ENCODE data around the gene VAMP2.
A peak's percentile ranks its signal among the peaks of the same experiment; 100 is the strongest.

Gene VAMP2

DNA sequence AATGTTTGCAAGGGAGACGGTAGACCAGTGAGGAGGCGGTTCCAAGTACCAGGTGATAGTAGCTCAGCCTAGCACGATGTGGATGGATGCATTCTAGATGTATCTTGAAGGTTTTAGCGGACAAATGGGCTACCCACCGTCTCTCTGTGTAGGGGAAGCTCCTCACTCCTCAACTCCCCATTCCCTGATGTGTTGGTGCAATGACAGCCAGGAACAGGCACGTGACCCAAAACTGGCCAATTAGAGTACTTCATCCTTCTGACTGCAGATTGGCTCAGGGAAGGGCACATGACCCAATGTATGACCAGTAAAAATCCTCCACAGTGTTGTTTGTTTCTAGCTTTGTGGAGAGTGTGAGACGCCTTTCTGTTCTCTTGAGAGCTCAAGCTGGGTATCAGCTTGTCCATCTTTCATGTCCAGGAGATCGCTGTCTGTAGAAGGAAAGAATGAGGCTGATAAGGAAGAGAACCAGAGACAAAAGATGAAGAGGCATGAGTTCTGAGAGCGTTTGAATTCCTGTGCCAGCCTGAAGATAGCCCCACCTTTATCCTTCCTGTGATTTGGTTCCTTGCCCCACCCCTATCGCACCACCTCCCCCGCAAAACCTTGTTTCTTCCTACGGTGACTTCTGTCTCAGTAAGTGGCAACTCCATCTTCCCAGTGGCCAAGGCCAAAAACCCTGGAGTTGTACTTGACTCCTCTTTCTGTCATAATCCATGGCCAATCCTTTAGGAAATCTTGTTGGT, 29.5 kb upstream of the VAMP2 start (continued):
- TF ChIP-seq ZNF157 (tag by site-specific recombination; IDR thresholded peaks at IDR 0.05) (no peak), ZNF132 (tag by site-specific recombination; IDR thresholded peaks at IDR 0.05; ENCODE audit: borderline replicate concordance) (no peak), SETDB1 (IDR thresholded peaks at IDR 0.05; ENCODE audit: insufficient read length, low read length) (no peak), ZNF76 (tag by site-specific recombination; IDR thresholded peaks at IDR 0.05; ENCODE audit: borderline replicate concordance, low read depth) (no peak), ZNF560 (tag by site-specific recombination; IDR thresholded peaks at IDR 0.05; ENCODE audit: borderline replicate concordance) (no peak), ZNF571 (tag by site-specific recombination; IDR thresholded peaks at IDR 0.05) (no peak), ZNF548 (tag by site-specific recombination; IDR thresholded peaks at IDR 0.05) (no peak), ZNF223 (tag by site-specific recombination; IDR thresholded peaks at IDR 0.05) (no peak), ZNF501 (tag by site-specific recombination; IDR thresholded peaks at IDR 0.05) (peak; percentile 65; the same call in 1 of the 2 replicates), ZNF341 (tag by site-specific recombination; IDR thresholded peaks at IDR 0.05; ENCODE audit: low read depth) (no peak), KLF9 (tag by site-specific recombination; IDR thresholded peaks at IDR 0.05; ENCODE audit: low read depth) (peak; percentile 47; the same call in 1 of the 2 replicates), ZSCAN23 (tag by site-specific recombination; IDR thresholded peaks at IDR 0.05) (no peak), ZNF221 (tag by site-specific recombination; IDR thresholded peaks at IDR 0.05; ENCODE audit: borderline replicate concordance) (no peak), ZNF558 (tag by site-specific recombination; IDR thresholded peaks at IDR 0.05) (no peak), KLF1 (tag by site-specific recombination; IDR thresholded peaks at IDR 0.05) (peak; percentile 66), ZNF19 (tag by site-specific recombination; IDR thresholded peaks at IDR 0.05; ENCODE audit: low read depth) (no peak), KLF16 (tag by site-specific recombination; IDR thresholded peaks at IDR 0.05) (peak; percentile 62), ZBTB17 (tag by site-specific recombination; IDR thresholded peaks at IDR 0.05) (peak; percentile 82), ZFP69B (tag by site-specific recombination; IDR thresholded peaks at IDR 0.05) (no peak), ZNF660 (tag by site-specific recombination; IDR thresholded peaks at IDR 0.05) (0 out of 2 replicates have a peak, but pooled peaks have one; percentile 42)
- TF ChIP-seq, protein P1, sequence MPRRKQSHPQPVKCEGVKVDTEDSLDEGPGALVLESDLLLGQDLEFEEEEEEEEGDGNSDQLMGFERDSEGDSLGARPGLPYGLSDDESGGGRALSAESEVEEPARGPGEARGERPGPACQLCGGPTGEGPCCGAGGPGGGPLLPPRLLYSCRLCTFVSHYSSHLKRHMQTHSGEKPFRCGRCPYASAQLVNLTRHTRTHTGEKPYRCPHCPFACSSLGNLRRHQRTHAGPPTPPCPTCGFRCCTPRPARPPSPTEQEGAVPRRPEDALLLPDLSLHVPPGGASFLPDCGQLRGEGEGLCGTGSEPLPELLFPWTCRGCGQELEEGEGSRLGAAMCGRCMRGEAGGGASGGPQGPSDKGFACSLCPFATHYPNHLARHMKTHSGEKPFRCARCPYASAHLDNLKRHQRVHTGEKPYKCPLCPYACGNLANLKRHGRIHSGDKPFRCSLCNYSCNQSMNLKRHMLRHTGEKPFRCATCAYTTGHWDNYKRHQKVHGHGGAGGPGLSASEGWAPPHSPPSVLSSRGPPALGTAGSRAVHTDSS (tag by site-specific recombination; IDR thresholded peaks at IDR 0.05) = no peak
- TF ChIP-seq, protein P2, sequence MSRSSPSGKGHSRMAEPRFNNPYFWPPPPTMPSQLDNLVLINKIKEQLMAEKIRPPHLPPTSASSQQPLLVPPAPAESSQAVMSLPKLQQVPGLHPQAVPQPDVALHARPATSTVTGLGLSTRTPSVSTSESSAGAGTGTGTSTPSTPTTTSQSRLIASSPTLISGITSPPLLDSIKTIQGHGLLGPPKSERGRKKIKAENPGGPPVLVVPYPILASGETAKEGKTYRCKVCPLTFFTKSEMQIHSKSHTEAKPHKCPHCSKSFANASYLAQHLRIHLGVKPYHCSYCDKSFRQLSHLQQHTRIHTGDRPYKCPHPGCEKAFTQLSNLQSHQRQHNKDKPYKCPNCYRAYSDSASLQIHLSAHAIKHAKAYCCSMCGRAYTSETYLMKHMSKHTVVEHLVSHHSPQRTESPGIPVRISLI (tag by site-specific recombination; IDR thresholded peaks at IDR 0.05) = no peak
- TF ChIP-seq, protein P3, sequence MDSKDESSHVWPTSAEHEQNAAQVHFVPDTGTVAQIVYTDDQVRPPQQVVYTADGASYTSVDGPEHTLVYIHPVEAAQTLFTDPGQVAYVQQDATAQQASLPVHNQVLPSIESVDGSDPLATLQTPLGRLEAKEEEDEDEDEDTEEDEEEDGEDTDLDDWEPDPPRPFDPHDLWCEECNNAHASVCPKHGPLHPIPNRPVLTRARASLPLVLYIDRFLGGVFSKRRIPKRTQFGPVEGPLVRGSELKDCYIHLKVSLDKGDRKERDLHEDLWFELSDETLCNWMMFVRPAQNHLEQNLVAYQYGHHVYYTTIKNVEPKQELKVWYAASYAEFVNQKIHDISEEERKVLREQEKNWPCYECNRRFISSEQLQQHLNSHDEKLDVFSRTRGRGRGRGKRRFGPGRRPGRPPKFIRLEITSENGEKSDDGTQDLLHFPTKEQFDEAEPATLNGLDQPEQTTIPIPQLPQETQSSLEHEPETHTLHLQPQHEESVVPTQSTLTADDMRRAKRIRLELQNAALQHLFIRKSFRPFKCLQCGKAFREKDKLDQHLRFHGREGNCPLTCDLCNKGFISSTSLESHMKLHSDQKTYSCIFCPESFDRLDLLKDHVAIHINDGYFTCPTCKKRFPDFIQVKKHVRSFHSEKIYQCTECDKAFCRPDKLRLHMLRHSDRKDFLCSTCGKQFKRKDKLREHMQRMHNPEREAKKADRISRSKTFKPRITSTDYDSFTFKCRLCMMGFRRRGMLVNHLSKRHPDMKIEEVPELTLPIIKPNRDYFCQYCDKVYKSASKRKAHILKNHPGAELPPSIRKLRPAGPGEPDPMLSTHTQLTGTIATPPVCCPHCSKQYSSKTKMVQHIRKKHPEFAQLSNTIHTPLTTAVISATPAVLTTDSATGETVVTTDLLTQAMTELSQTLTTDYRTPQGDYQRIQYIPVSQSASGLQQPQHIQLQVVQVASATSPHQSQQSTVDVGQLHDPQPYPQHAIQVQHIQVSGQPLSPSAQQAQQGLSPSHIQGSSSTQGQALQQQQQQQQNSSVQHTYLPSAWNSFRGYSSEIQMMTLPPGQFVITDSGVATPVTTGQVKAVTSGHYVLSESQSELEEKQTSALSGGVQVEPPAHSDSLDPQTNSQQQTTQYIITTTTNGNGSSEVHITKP (tag by site-specific recombination; IDR thresholded peaks at IDR 0.05) = peak; percentile 66
- TF ChIP-seq, protein P4, sequence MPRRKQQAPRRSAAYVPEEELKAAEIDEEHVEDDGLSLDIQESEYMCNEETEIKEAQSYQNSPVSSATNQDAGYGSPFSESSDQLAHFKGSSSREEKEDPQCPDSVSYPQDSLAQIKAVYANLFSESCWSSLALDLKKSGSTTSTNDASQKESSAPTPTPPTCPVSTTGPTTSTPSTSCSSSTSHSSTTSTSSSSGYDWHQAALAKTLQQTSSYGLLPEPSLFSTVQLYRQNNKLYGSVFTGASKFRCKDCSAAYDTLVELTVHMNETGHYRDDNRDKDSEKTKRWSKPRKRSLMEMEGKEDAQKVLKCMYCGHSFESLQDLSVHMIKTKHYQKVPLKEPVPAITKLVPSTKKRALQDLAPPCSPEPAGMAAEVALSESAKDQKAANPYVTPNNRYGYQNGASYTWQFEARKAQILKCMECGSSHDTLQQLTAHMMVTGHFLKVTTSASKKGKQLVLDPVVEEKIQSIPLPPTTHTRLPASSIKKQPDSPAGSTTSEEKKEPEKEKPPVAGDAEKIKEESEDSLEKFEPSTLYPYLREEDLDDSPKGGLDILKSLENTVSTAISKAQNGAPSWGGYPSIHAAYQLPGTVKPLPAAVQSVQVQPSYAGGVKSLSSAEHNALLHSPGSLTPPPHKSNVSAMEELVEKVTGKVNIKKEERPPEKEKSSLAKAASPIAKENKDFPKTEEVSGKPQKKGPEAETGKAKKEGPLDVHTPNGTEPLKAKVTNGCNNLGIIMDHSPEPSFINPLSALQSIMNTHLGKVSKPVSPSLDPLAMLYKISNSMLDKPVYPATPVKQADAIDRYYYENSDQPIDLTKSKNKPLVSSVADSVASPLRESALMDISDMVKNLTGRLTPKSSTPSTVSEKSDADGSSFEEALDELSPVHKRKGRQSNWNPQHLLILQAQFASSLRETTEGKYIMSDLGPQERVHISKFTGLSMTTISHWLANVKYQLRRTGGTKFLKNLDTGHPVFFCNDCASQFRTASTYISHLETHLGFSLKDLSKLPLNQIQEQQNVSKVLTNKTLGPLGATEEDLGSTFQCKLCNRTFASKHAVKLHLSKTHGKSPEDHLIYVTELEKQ (tag by site-specific recombination; IDR thresholded peaks at IDR 0.05; ENCODE audit: borderline replicate concordance) = no peak; the same call in 1 of the 2 replicates
- TF ChIP-seq, protein P5, sequence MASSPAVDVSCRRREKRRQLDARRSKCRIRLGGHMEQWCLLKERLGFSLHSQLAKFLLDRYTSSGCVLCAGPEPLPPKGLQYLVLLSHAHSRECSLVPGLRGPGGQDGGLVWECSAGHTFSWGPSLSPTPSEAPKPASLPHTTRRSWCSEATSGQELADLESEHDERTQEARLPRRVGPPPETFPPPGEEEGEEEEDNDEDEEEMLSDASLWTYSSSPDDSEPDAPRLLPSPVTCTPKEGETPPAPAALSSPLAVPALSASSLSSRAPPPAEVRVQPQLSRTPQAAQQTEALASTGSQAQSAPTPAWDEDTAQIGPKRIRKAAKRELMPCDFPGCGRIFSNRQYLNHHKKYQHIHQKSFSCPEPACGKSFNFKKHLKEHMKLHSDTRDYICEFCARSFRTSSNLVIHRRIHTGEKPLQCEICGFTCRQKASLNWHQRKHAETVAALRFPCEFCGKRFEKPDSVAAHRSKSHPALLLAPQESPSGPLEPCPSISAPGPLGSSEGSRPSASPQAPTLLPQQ (tag by site-specific recombination; IDR thresholded peaks at IDR 0.05) = 0 out of 2 replicates have a peak, but pooled peaks have one; percentile 26
- TF ChIP-seq, protein P6, sequence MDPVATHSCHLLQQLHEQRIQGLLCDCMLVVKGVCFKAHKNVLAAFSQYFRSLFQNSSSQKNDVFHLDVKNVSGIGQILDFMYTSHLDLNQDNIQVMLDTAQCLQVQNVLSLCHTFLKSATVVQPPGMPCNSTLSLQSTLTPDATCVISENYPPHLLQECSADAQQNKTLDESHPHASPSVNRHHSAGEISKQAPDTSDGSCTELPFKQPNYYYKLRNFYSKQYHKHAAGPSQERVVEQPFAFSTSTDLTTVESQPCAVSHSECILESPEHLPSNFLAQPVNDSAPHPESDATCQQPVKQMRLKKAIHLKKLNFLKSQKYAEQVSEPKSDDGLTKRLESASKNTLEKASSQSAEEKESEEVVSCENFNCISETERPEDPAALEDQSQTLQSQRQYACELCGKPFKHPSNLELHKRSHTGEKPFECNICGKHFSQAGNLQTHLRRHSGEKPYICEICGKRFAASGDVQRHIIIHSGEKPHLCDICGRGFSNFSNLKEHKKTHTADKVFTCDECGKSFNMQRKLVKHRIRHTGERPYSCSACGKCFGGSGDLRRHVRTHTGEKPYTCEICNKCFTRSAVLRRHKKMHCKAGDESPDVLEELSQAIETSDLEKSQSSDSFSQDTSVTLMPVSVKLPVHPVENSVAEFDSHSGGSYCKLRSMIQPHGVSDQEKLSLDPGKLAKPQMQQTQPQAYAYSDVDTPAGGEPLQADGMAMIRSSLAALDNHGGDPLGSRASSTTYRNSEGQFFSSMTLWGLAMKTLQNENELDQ (tag by site-specific recombination; IDR thresholded peaks at IDR 0.05; ENCODE audit: low read depth) = no peak

Data from HEK293 (cell line).